ENCODE results near the gene ATP2A1.

DNA sequence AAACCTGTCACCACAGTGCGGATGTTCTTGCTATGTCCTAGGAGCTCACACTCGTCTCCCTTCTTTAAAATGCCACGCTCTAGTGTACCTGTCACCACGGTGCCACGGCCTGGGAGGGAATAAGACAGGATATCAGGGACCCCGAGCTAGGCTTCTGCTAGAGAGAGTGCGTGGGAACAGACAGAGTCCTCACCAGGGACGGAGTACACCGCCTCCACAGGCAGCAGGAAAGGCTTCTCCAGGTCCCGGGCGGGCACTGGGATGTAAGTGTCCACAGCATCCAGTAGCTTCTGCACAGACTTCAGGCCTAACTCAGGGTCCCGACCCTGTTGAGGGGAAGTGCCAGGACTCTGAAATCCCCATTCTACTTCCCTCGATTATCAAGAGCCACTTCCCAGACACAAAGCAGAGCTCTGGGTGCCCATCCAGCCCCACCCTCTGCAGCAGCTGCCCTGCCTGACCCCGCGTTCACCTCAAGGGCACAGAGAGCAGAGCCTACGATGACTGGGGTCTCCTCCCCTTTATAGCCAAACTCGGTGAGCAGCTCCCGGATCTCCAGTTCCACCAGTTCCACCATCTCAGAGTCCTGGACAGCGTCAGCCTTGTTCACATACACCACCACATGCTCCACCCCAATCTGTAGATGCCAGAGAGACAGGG, 33.9 kb upstream of the ATP2A1 start:
- TF ChIP-seq, protein P1, sequence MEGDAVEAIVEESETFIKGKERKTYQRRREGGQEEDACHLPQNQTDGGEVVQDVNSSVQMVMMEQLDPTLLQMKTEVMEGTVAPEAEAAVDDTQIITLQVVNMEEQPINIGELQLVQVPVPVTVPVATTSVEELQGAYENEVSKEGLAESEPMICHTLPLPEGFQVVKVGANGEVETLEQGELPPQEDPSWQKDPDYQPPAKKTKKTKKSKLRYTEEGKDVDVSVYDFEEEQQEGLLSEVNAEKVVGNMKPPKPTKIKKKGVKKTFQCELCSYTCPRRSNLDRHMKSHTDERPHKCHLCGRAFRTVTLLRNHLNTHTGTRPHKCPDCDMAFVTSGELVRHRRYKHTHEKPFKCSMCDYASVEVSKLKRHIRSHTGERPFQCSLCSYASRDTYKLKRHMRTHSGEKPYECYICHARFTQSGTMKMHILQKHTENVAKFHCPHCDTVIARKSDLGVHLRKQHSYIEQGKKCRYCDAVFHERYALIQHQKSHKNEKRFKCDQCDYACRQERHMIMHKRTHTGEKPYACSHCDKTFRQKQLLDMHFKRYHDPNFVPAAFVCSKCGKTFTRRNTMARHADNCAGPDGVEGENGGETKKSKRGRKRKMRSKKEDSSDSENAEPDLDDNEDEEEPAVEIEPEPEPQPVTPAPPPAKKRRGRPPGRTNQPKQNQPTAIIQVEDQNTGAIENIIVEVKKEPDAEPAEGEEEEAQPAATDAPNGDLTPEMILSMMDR (optimal IDR thresholded peaks at IDR 0.05 in 1 of 3, IDR thresholded peaks at IDR 0.05 in 1 of 3, conservative IDR thresholded peaks at IDR 0.05 in 1 of 3; ENCODE audit: extremely low read depth in 1 of 3, insufficient read depth in 2 of 3, low read length in 3 of 3), result no peak
- no peak for TF ChIP-seq EZH2 (IDR thresholded peaks at IDR 0.05; ENCODE audit: low read length)
